HG03095 (cell line): ENCODE measurements around the gene NOTCH2NLA.
"Not testable (repeated sequence)": the region's sequence is repeated elsewhere in the genome, so short reads cannot be mapped to it uniquely, and the experiment has no call there.

ENCODE experiments used
- ATAC-seq: cut with Tn5 transposase; IDR thresholded peaks from one replicate; pipeline ENCODE4 v1.9.1; 2021; ENCODE audit warnings: moderate library complexity; ENCODE audit not compliant: unreplicated experiment

The NOTCH2NLA gene

GRCh38 chr1:146167740-146168139 lies 61.1 kb downstream of the NOTCH2NLA start:
- ATAC-seq: not testable (repeated sequence)

GRCh38 chr1:146167273-146167672 lies 61.5 kb downstream of the NOTCH2NLA start:
- ATAC-seq: not testable (repeated sequence)

- ATAC-seq: not testable (repeated sequence)
Measured at GRCh38 chr1:146144465-146144864, 84.4 kb downstream of the NOTCH2NLA start, which contains the start of gene NBPF10. Gene NBPF10 (minus strand): TSS chr1:146144804. CDS start chr1:146144769, 35 bp downstream.
